GM21526 (cell line): ENCODE results near the gene SCLY.

ENCODE experiments used
- ATAC-seq: cut with Tn5 transposase; IDR thresholded peaks from one replicate; pipeline ENCODE4 v1.9.1; 2021; ENCODE audit warnings: moderate library complexity; ENCODE audit not compliant: unreplicated experiment, low FRiP score

Gene SCLY

DNA sequence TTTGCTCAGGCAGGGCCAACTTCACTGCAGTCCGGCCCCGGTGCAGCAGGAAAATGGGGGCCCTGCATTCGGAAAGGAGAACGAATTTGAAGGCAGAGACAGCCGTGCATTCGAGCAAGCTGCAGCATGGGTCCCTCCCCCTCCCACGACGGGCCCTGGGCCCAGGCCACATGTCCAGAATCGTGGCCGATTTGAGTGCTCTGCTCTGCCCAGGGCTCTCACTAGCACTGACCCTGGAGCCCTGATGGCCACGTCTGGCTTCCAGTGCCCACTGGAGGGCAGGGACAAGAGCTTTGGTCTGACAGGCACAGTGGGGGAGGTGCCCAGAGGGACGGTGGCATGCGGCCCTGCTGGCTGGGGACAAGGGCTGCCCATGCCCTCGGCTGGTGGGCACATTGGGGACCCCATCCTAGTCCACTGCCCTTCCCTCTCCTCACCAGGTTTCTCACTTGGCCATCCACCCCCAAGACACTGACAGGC is 63.2 kb downstream of the SCLY start:
- no peak for ATAC-seq

DNA sequence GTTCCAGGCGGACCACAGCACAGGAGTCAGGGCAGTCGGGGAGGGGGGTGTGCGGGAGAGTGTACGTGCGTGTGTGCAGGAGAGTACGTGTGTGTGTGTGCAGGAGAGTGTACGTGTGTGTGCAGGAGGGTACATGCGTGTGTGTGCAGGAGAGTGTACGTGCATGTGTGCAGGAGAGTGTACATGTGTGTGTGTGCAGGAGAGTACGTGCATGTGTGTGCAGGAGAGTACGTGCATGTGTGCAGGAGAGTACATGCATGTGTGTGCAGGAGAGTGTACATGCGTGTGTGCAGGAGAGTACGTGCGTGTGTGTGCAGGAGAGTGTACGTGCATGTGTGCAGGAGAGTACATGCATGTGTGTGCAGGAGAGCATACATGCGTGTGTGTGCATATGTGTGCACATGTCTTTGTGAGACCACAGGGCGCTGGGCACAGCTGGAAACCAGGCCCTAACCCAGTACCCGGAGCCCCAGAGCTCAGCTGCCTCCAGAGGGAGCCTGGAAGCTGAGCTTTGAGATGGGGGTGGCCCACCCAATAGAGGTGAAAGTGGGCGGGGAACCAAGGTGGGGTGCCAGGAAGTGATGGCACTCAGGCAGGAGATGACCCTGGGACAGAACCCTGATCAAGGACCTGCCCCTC is 63.8 kb downstream of the SCLY start:
- no peak for ATAC-seq

DNA sequence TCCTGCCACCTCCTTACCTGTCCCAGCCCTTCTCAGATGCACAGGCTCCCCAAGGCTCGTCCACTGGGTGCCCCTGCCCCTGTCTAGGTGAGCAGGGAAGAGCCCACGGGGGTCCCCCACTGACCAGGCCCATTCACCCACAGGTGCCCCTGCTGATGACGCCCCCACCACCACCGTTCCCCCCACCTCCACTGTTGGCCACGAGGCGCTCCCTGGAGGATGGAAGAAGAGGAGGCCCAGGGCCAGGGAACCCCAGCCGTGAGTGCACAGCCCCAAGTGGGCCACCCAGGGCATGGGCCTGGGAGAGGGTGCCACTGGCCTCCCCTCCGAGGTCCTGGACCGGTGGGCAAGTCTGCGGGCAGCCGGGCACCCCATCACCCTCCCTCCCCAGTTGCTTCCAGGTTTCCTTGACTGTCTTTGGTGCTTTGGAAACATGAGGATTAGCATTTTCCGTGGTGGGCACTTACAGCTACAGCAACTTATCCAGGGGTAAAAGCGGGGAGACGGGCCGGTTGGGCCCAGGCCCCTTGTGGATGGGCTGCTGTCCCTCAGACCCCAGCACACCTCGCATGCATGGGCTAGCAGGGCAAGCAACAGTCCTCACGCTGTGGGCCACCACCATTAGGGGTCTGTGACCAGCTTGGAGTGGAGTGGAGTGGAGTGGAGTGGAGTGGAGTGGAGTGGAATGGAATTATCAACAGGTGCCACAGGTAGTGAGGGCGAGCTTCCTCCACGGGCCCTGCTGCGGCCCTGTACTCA is 64.5 kb downstream of the SCLY start:
- no peak for ATAC-seq

DNA sequence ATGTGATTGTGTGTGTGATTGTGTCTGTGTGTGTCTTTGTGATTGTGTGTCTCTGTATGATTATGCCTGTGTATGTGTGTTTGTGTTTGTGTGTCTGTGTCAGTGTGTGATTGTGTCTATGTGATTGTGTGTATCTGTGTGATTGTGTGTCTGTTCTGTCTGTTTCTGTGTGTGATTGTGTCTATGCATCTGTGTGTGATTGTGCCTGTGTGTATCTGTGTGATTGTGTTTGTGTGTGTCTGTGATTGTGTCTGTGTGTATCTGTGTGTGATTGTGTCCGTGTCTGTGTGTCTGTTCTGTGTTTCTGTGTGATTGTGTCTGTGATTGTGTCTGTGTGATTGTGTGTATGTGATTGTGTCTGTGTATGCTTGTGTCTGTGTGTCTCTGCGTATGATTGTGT is 65.5 kb downstream of the SCLY start:
- no peak for ATAC-seq

GRCh38 chr2:238126775-238127164 is 66.0 kb downstream of the SCLY start:
- no peak for ATAC-seq

GRCh38 chr2:238127165-238128060 is 66.6 kb downstream of the SCLY start:
- ATAC-seq: no peak

- no peak for ATAC-seq
These were observed 67.2 kb downstream of the SCLY start for GRCh38 chr2:238128061-238128440.

GRCh38 chr2:238128534-238129001 is 67.8 kb downstream of the SCLY start:
- ATAC-seq: no peak

DNA sequence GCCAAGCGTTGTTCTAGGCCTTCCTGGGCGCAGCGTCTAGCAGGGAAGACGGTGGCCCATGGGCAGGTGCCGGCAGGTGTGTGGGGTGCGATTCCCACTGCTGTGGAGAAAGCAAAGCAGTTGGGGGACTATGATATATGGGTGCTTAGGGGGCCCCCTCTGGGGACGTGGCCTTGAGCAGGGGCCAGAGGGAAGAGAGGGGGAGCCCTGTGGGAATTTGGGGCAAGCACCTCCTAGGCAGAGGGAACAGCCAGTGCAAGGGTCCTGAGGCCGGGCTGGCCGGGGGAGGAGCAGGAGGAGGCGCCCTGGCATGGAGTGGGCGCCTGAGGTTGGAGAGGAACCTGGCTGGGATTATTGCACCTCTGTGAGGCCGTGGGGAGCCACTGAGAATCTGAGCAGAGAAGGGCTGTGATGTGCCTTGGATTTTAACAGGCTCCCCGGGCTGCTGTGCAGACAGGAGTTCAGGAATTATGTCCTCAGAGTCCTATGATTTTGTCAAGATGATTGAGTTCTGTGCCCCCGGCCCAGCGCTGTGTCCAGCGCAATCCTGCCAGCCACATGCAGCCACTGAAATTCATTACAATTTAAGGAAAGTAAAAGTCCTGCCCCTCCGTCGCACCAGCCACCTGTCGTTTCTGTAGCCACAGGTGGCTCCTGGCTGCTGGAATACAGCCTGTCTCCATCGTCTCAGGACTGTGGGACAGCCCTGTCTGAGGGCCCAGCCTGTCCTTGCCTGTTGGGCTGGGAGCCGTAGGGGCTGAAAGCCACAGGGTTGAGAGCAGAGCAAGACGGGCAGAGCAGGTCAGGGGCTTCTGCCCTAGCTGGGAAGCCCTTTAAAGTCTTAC is 68.6 kb downstream of the SCLY start:
- ATAC-seq: no peak

- no peak for ATAC-seq
These were observed 69.4 kb downstream of the SCLY start for GRCh38 chr2:238130111-238130695.

GRCh38 chr2:238130696-238131628 is 70.2 kb downstream of the SCLY start:
- no peak for ATAC-seq

DNA sequence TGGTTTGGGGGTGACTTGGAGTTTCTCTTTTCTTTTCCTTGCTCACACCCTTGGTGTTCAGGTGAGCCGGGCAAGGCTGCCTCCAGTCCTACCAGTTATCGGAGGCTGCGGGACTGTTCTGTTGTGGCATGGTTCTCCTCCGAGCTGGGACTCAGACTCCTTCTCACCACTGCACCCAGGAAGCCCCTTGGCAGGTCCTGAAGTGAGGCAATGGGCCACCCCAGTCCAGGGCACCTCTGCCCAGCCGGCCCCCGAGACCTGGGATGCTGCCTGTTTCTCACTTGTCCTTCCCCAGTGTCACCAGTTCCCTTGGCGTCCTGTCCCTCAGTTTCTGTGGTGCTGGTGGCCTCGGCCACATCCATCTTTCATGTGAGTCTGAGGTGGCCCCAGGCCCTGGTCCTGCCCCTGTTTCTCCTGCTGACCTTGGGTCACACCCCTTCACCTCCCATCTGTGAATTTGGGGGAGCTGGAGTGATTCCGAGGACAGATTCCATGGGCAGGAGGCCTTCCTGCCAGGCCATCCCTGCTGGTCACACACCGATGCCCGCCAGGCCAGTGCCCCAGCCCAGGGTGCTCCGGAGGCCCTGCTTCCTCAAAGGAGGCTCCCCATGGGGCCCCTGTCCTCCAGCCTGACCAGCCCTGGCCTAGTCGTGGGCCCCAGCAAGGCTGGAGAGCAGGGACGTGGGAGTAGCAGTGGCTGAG is 71.1 kb downstream of the SCLY start:
- no peak for ATAC-seq

DNA sequence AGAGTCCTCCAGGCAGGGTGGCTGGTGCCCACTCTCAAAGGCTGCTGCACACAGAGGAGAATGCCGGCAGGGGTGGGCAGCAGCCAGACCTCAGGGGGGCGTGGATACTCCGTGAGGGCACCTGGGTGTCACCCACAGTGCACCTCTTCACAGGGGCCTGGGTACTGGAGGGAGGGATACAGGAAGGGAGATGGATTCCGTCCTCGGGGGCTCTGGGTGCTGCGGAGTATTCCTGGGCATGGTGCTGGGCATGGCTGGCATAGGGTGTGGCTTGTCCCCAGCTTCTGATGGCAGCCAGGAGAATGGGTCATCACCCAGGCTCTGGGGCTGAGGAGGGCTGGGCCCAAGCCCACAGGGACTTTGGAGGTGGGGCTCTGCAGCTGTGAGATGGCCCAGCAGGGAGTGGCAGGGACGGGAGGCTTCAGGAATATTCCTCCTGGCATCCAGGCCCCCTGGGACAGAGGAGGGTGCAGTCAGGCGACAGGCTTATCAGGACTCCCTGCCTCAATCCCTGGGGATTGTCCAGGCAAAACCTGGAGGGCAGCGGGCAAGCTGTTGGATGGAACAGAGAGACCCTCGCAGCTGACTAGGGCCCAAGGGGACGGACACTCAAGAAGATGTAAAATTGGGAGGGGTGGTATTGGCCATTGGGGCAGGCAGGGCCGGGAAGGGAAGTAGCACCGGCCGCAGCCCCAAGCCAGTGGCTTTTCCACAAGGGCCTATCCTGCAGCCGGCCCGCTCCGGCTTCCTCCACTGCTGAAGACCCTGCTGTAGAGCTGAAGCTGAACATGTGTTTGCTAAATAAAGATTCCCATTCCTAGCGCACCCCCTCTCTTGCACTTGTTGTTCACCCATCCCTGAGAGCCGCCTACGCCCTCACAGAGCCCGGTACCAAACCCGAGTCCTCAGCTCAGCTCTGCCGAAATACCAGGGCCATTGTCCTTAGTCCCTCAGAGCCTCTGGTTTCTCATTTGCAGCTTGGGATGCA is 72.0 kb downstream of the SCLY start:
- ATAC-seq: no peak

DNA sequence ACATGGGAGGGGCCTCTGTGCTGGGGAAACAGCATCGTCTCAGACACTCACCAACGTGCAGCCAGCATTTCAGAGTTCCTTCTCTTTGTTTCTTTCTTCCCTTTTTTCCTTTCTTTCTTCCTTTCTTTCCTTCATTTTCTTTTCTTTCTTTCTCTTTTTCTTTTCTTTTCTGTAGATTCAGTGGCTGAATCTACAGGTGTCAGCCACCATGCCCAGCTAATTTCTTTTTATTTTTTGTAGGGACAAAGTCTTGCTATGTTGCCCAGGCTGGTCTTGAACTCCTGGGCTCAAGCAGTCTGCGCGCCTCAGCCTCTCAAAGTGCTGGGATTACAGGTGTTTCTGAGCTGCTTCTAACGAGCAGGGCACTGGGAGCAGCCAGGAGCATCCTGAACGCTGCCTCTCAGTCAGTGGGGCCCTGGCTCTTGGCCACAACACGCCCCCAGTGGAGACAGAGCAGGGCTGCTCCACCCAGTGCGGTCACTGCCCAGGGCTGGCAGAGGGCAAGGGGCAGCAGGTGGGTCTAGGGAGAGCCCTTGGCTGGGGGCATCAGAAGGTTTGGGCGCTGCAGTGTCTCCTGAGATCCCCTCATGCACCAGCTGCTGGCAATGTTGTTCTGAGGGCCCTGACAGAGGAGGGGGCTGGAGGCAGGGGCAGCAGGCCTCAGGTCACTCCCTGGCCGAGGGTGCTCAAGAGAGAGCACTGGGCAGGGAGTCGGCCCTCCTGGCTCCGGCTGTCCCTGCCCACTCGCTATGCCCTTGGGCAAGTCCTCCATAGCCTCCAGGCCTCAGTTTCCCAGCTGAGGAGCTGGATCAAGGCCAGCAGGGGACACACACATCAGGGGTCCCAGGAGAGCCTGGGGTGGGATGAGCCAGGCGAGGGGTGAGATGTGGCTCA is 72.9 kb downstream of the SCLY start:
- no peak for ATAC-seq

DNA sequence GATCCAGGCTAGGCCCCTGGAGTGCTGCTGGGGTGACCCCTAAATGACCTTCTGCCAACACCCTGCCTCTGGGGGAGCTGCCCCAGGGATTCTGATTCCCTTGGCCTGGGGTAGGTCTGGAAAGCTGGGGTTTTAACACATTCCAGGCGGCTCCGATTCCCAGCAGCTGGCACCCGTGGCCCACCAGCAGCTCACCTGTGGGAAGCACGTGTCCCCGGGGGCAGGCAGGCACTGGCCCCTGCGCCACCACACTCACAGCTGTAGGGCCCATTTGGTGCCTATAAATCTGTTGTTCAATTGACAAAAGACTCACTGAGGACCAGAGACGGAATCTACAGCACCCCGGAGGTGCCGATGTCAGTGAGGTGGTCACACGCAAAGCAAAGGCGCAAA is 73.6 kb downstream of the SCLY start:
- no peak for ATAC-seq

GRCh38 chr2:238135601-238136150 is 74.9 kb downstream of the SCLY start:
- no peak for ATAC-seq
